Right atrium auricular region (tissue), 2 donors: ENCODE results near the gene SNAP47. TPM values are rescaled to one million over a fixed set of nuclear protein-coding genes. Genes with fewer than 3 reads are reported as not detected.
A peak's percentile ranks its signal among the peaks of the same experiment; 100 is the strongest.

Experiments
- DNase-seq: peaks from one replicate; pipeline ENCODE4 v3.0.0-alpha.2; 2019; ENCODE audit warnings: low spot score
- H3K27ac ChIP-seq, 2 donors: fragments of 200-600 bp; sonication (generic); 1 replicate in 1 of 2; 2 replicates in 1 of 2; pipeline ENCODE4 v1.5.1; 2016 to 2019
- H3K27me3 ChIP-seq, 2 donors: fragments of 200-600 bp; sonication (generic); one replicate each; pipeline versions ENCODE4 v1.5.1 to v1.6.0; 2017 to 2019
- H3K36me3 ChIP-seq: fragments of 200-600 bp; sonication (generic); one replicate; pipeline ENCODE4 v1.5.1; 2016
- H3K4me1 ChIP-seq, 2 donors: fragments of 200-600 bp; sonication (generic); one replicate each; pipeline versions ENCODE4 v1.5.1 to v1.6.0; 2017 to 2019
- H3K4me3 ChIP-seq, 2 donors: fragments of 200-600 bp; sonication (generic); 1 replicate in 1 of 2; 2 replicates in 1 of 2; pipeline ENCODE4 v1.5.1; 2017 to 2019; ENCODE audit warnings: mild to moderate bottlenecking in 1 of 2, moderate library complexity in 1 of 2
- H3K9me3 ChIP-seq, 2 donors: fragments of 200-600 bp; sonication (generic); one replicate each; pipeline ENCODE4 v1.5.1; 2019
- CTCF ChIP-seq, 2 donors: fragments of 200-600 bp; sonication (generic); IDR thresholded peaks; one replicate each; pipeline ENCODE4 v1.5.1; 2019; ENCODE audit warnings: antibody characterized with exemption in 2 of 2
- total RNA-seq, 2 donors: library from RNA; depleted of rRNA; stranded (reverse); fragments of >200 nt; gene quantifications; one replicate each; pipeline ENCODE4 v1.1.0, GENCODE V29; 2016

Gene SNAP47
- total RNA-seq, 2 donors from 2014 or later = 39.1 to 102 TPM

- no peak overlapping the region for H3K27ac ChIP-seq
- peaks cover 0 to 13% of the 10 kb centered on the region in 2 donors for H3K4me1 ChIP-seq
- DNase-seq = peak; percentile 23
- H3K4me3 ChIP-seq = no peak overlapping the region
- H3K27me3 ChIP-seq = no peaks in the 10 kb centered on the region
- TF ChIP-seq CTCF (IDR thresholded peaks at IDR 0.05) = no peak
- H3K36me3 ChIP-seq = no peaks in the 10 kb centered on the region
- no peaks in the 10 kb centered on the region for H3K9me3 ChIP-seq
These were observed 61.2 kb downstream of the SNAP47 start for GRCh38 chr1:227796359-227796915.

GRCh38 chr1:227797144-227797543 lies 61.9 kb downstream of the SNAP47 start:
- Histone ChIP-seq H3K36me3 (no peaks in the 10 kb centered on the region), H3K9me3 (no peaks in the 10 kb centered on the region), H3K27me3 (no peaks in the 10 kb centered on the region), H3K4me3 (no peak overlapping the region), H3K4me1 (peaks cover 0 to 13% of the 10 kb centered on the region in 2 donors), H3K27ac (no peak overlapping the region)
- peak; percentile 55 for DNase-seq
- no peak for TF ChIP-seq CTCF (IDR thresholded peaks at IDR 0.05)

DNA sequence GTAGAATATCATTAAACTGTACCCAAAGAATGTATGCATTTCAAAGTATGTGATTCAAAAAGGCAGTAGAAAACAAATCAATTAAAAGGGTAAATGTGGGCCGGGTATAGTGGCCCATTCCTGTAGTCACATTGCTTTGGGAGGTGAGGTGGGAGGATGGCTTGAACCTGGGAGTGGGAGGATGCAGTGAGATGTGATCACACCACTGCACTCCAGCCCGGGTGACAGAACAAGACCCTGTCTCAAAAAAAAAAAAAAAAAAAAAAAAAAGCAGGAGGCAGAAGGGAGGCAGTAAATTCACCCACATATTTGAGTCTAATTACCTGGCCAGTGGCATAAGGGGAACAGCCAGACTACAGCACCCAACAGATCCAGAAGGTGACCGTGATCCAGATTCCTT lies 62.4 kb downstream of the SNAP47 start:
- no peak for TF ChIP-seq CTCF (IDR thresholded peaks at IDR 0.05)
- peak; percentile 26 for DNase-seq
- Histone ChIP-seq H3K36me3 (no peaks in the 10 kb centered on the region), H3K27ac (no peak overlapping the region), H3K27me3 (no peaks in the 10 kb centered on the region), H3K4me1 (peaks cover 0 to 13% of the 10 kb centered on the region in 2 donors), H3K9me3 (no peaks in the 10 kb centered on the region), H3K4me3 (no peak overlapping the region)

GRCh38 chr1:227798078-227798802 lies 63.0 kb downstream of the SNAP47 start:
- peak; percentile 43 for DNase-seq
- Histone ChIP-seq H3K27me3 (no peaks in the 10 kb centered on the region), H3K9me3 (peaks cover 0 to 3% of the 10 kb centered on the region in 2 donors), H3K4me1 (peaks cover 0 to 13% of the 10 kb centered on the region in 2 donors), H3K36me3 (no peaks in the 10 kb centered on the region), H3K27ac (no peak overlapping the region), H3K4me3 (no peak overlapping the region)
- no peak for TF ChIP-seq CTCF (IDR thresholded peaks at IDR 0.05)

- Histone ChIP-seq H3K27me3 (no peaks in the 10 kb centered on the region), H3K4me3 (no peak overlapping the region), H3K27ac (no peak overlapping the region), H3K4me1 (peaks cover 0 to 3% of the 10 kb centered on the region in 2 donors), H3K36me3 (no peaks in the 10 kb centered on the region), H3K9me3 (peaks cover 0 to 16% of the 10 kb centered on the region in 2 donors)
- DNase-seq = no peak
- no peak for TF ChIP-seq CTCF (IDR thresholded peaks at IDR 0.05)
These were observed 64.5 kb downstream of the SNAP47 start for GRCh38 chr1:227799756-227800155.
